HepG2 (cell line): Measurements from ENCODE around the gene NEU4. TPM values are rescaled to one million over a fixed set of nuclear protein-coding genes. Genes with fewer than 3 reads are reported as not detected.

Experiments used
- ATAC-seq: fragments of 200-7000 bp; cut with Tn5 transposase; 3 replicates; pipeline ENCODE4 v1.9.1; 2020; ENCODE audit warnings: mild to moderate bottlenecking, moderate library complexity
- BruUV-seq: library from RNA; stranded (reverse); fragments of 400-500 nt; replicated peaks from 2 replicates; lab custom pipeline; 2021; lab: Mats Ljungman, UMichigan
- CTCF ChIA-PET: fragments of 300-600 bp; formaldehyde crosslinking; extraction: SDS; loops from one replicate; lab custom pipeline; 2021; ENCODE audit warnings: low total read pairs, inconsistent platforms, low intra/inter-chr PET ratio; lab: Yijun Ruan, JAX
- POLR2A ChIA-PET: fragments of 350-600 bp; sonication (Branson Sonifier 250); formaldehyde crosslinking; loops from one replicate; lab custom pipeline; 2020; ENCODE audit warnings: antibody characterized with exemption, inconsistent platforms; lab: Yijun Ruan, JAX
- DNase-seq: peaks from one replicate; pipeline ENCODE4 v3.0.0-alpha.2; 2015; ENCODE audit warnings: low spot score
- FAIRE-seq: peaks from 3 replicates; lab custom pipeline; 2011; peaks lifted over from hg19 to GRCh38; lab: Jason Lieb, UNC
- H2AFZ ChIP-seq: one replicate; pipeline ENCODE4 v1.6.1; 2011; ENCODE audit warnings: low read length, inconsistent platforms
- H3K27ac ChIP-seq: fragments of 300-600 bp; 3 replicates; pipeline ENCODE4 v1.8.0; 2011; ENCODE audit warnings: mixed run types, mild to moderate bottlenecking, mixed read lengths, low read length, inconsistent platforms; ENCODE audit not compliant: insufficient read depth; ENCODE audit errors: extremely low read length
- H3K27me3 ChIP-seq, 2 experiments: fragments of 200-600 bp in 1 of 2; 2 replicates in 1 of 2; 3 replicates in 1 of 2; pipeline versions ENCODE4 v1.6.0 to v1.8.0; 2011; ENCODE audit warnings: low read length in 2 of 2, mild to moderate bottlenecking in 2 of 2, moderate library complexity in 2 of 2, inconsistent platforms in 1 of 2; ENCODE audit not compliant: insufficient read depth in 2 of 2, control insufficient read depth in 1 of 2
- H3K36me3 ChIP-seq, 2 experiments: fragments of 200-600 bp in 1 of 2; replicated peaks in 1 of 2; 2 replicates in 1 of 2; 3 replicates in 1 of 2; pipeline versions ENCODE4 v1.5.1 to v1.8.0; 2011; ENCODE audit warnings: low read length in 2 of 2, inconsistent platforms in 1 of 2; ENCODE audit not compliant: insufficient read depth in 2 of 2, control insufficient read depth in 1 of 2
- H3K4me1 ChIP-seq: 2 replicates; pipeline ENCODE4 v1.5.1; 2012; ENCODE audit warnings: low read length, inconsistent platforms; ENCODE audit not compliant: insufficient read depth
- H3K4me2 ChIP-seq: 2 replicates; pipeline ENCODE4 v1.6.0; 2011; ENCODE audit warnings: low read depth, low read length, inconsistent platforms
- H3K4me3 ChIP-seq, 3 experiments: fragments of 200-600 bp in 1 of 3; sonication (generic), shearing (Covaris generic) in 1 of 3; replicated peaks in 1 of 3; 2 replicates each; pipeline ENCODE4 v1.5.1; 2011 to 2016; ENCODE audit warnings: low read length in 3 of 3, inconsistent platforms in 2 of 3, low read depth in 2 of 3, mild to moderate bottlenecking in 2 of 3, control low read depth in 1 of 3, mixed read lengths in 1 of 3; ENCODE audit not compliant: insufficient read depth in 1 of 3
- H3K79me2 ChIP-seq: one replicate; pipeline ENCODE4 v1.6.1; 2011; ENCODE audit warnings: low read length, inconsistent platforms; ENCODE audit not compliant: insufficient read depth
- H3K9ac ChIP-seq: 2 replicates; pipeline ENCODE4 v1.6.0; 2011; ENCODE audit warnings: mild to moderate bottlenecking, low read depth, low read length, inconsistent platforms; ENCODE audit not compliant: insufficient read depth
- H3K9me3 ChIP-seq: 2 replicates; pipeline ENCODE4 v1.5.1; 2012; ENCODE audit warnings: mild to moderate bottlenecking, low read length
- H4K20me1 ChIP-seq: 2 replicates; pipeline ENCODE4 v1.6.0; 2011; ENCODE audit warnings: inconsistent platforms, mild to moderate bottlenecking, low read length, moderate library complexity; ENCODE audit not compliant: insufficient read depth
- HNRNPL ChIP-seq: fragments of 200-400 bp; formaldehyde crosslinking; IDR thresholded peaks from 2 replicates; pipeline ENCODE4 v1.6.1; 2017; ENCODE audit warnings: mild to moderate bottlenecking, low read depth, low read length
- NCOA5 ChIP-seq: sonication (generic); formaldehyde crosslinking; IDR thresholded peaks from 2 replicates; pipeline ENCODE4 v1.4.0; 2020; ENCODE audit warnings: missing genetic modification reagents
- ZBTB21 ChIP-seq: sonication (generic); formaldehyde crosslinking; IDR thresholded peaks from 2 replicates; pipeline ENCODE4 v1.4.0; 2020; ENCODE audit warnings: missing genetic modification reagents
- ZMYM4 ChIP-seq: sonication (generic); formaldehyde crosslinking; IDR thresholded peaks from 2 replicates; pipeline ENCODE4 v1.8.1; 2023; ENCODE audit warnings: mild to moderate bottlenecking, missing genetic modification reagents
- ZNF678 ChIP-seq: sonication (generic); formaldehyde crosslinking; IDR thresholded peaks from 2 replicates; pipeline ENCODE4 v1.4.0; 2020; ENCODE audit warnings: mild to moderate bottlenecking, missing genetic modification reagents
- ZNF768 ChIP-seq: sonication (generic); formaldehyde crosslinking; IDR thresholded peaks from 2 replicates; pipeline ENCODE4 v1.4.0; 2020; ENCODE audit warnings: missing genetic modification reagents
- WGBS: methylation state at CpG from one replicate; pipeline ENCODE4 v1.1.6; 2017; ENCODE audit warnings: low lambda C conversion rate; 5-methylcytosine and 5-hydroxymethylcytosine counted together
- in situ Hi-C: cut with HindIII; loops from 2 replicates; pipeline ENCODE4 v1.10.0; 2017; ENCODE audit warnings: low pct_unique_long_range_greater_than_20kb; ENCODE audit not compliant: extremely low pct_ligation_motif_present
- intact Hi-C: fragments of 100-400 bp; cut with micrococcal nuclease; formaldehyde crosslinking; loops from one replicate; pipeline ENCODE4 v1.10.0; 2022; ENCODE audit not compliant: unreplicated experiment
- polyA plus RNA-seq, 8 experiments: library from polyadenylated mRNA; depleted of rRNA in 3 of 8; stranded (reverse) in 7 of 8; unstranded in 1 of 8; fragments of >200 nt; fragmentation: Illumina TruSeq in 4 of 8; extraction: Trizol in 4 of 8; gene quantifications; 2 replicates each; pipeline versions ENCODE4 v1.2.1 to v1.2.3, GENCODE V29; 2011 to 2016; ENCODE audit warnings: low read depth in 4 of 8, missing spikeins in 1 of 8, mixed read lengths in 1 of 8; ENCODE audit not compliant: insufficient read depth in 1 of 8
- total RNA-seq, 5 experiments: library from RNA; depleted of rRNA; stranded (reverse); fragments of >200 nt; fragmentation: Illumina TruSeq; extraction: Trizol; gene quantifications; 2 replicates each; pipeline ENCODE4 v1.2.3, GENCODE V29; 2016; ENCODE audit warnings: low read depth in 1 of 5
- TF ChIP-seq, protein P1 (sequence below): sonication (generic); formaldehyde crosslinking; IDR thresholded peaks from 2 replicates; pipeline ENCODE4 v1.5.0; 2020; ENCODE audit warnings: mild to moderate bottlenecking, missing genetic modification reagents
- TF ChIP-seq, protein P2 (sequence below): sonication (generic); formaldehyde crosslinking; IDR thresholded peaks from 2 replicates; pipeline ENCODE4 v1.4.0; 2020; ENCODE audit warnings: mild to moderate bottlenecking, missing genetic modification reagents

NEU4 gene
- total and polyA plus RNA-seq, 2 of the 13 experiments (the other 11 are each of a cell fraction or from before 2014, with no cell fraction given), result 53.5 to 107 TPM

DNA sequence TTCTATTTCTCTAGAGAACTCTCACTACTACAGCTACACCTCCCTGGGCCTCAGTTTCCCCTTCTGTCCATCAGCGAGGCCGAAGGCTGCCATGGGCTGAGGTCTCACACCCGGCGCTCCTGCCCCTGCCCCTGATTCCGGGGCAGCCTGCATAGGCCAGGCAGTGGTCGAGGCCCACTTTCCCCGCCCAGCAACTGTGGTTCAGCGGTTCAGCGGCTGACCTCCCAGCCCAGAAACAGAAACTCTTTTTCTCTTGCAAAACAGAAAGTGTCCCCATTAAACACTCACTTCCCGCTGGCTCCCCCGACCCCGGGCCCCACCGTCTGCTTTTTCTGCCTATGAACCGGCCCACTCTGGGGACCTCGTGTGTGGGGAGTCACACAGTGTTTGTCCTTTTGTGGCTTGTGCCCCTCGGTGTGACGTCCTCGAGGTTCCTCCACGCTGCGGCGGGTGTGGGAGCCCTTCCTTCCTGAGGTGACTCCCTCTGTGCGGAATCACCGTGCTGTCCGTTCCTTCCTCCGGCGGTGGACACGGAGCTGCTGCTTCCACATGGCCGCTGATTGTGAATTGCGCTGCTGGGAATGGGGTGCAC is 33.7 kb downstream of the NEU4 start (continued):
- TF ChIP-seq, protein P1, sequence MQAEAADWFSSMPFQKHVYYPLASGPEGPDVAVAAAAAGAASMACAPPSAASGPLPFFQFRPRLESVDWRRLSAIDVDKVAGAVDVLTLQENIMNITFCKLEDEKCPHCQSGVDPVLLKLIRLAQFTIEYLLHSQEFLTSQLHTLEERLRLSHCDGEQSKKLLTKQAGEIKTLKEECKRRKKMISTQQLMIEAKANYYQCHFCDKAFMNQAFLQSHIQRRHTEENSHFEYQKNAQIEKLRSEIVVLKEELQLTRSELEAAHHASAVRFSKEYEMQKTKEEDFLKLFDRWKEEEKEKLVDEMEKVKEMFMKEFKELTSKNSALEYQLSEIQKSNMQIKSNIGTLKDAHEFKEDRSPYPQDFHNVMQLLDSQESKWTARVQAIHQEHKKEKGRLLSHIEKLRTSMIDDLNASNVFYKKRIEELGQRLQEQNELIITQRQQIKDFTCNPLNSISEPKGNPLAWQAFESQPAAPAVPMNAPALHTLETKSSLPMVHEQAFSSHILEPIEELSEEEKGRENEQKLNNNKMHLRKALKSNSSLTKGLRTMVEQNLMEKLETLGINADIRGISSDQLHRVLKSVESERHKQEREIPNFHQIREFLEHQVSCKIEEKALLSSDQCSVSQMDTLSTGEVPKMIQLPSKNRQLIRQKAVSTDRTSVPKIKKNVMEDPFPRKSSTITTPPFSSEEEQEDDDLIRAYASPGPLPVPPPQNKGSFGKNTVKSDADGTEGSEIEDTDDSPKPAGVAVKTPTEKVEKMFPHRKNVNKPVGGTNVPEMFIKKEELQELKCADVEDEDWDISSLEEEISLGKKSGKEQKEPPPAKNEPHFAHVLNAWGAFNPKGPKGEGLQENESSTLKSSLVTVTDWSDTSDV (CRISPR knock-in tag), result 0 out of 2 replicates have a peak, but pooled peaks have one; percentile 30
- TF ChIP-seq ZBTB21 (CRISPR knock-in tag) (no peak), ZNF768 (CRISPR knock-in tag) (0 out of 2 replicates have a peak, but pooled peaks have one; percentile 15)

DNA sequence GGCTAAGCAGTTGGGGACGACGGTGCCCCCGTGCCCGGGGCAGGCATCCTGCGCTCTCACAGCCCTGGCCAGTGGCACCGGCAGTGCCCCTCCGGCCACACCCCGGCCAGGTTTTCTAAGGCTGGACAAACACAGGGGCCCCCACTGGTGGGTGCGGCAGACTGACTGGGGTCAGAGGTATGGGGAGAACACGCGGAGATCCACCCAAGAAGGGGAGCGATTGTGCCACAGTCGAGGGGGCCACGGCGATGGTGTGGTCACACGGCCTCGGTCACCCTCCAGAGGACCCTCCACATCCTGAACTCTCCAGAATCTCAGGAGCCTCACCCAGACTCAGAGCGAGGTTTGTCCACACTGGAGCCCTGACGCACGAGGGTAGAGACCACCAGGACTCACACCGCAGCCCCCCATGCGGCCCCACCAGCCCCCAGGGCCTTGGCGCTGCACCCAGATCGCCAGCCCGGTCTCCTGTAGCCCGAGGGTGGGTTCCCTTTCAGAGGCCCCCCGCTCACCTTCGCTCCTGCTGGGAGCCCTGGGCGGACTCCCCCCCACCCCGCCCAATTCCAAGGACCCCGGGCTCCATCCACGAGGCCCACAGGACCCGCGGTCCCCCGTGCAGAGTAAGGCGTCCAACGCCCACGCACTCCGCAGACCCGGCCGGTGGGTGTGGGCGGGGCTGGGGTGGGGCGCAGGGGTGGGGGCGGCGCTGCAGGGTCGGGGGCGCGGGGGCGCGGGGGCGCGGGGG is 34.5 kb downstream of the NEU4 start:
- POLR2A ChIA-PET, result no interaction called here
- CTCF ChIA-PET, result no interaction called here

More for the DNA sequence above, 34.5 kb downstream of the NEU4 start:
- H3K36me3 ChIP-seq, result no peaks in the 10 kb centered on the region
- H3K9ac ChIP-seq, result no peak overlapping the region
- no peak for DNase-seq
- no peak for FAIRE-seq
- H3K27ac ChIP-seq, result no peak overlapping the region
- intact Hi-C loops, result no loop called here
- peaks cover 27% of the 10 kb centered on the region for H3K4me1 ChIP-seq
- WGBS, result 75% methylated on average over 48 of the region's 52 CpGs
- H3K79me2 ChIP-seq, result no peaks in the 10 kb centered on the region
- H3K27me3 ChIP-seq, result peaks cover 17 to 57% of the 10 kb centered on the region in 2 experiments
- TF ChIP-seq HNRNPL, result 0 out of 2 replicates have a peak, but pooled peaks have one; percentile 41
- no peak for TF ChIP-seq ZNF678
- no peak for TF ChIP-seq NCOA5 (CRISPR knock-in tag)
- TF ChIP-seq, protein P2, sequence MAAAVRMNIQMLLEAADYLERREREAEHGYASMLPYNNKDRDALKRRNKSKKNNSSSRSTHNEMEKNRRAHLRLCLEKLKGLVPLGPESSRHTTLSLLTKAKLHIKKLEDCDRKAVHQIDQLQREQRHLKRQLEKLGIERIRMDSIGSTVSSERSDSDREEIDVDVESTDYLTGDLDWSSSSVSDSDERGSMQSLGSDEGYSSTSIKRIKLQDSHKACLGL (CRISPR knock-in tag), result 0 out of 2 replicates have a peak, but pooled peaks have one; percentile 11
- no peak for TF ChIP-seq ZMYM4
- H4K20me1 ChIP-seq, result no peaks in the 10 kb centered on the region; the same call in 1 of the 2 replicates
- H2AFZ ChIP-seq, result no peak overlapping the region
- peak overlapping the region in 1 of 3 experiments; percentile 55; a peak in 1 of 6 replicates for H3K4me3 ChIP-seq
- in situ Hi-C loops, result no loop called here
- BruUV-seq, result no TSS peak
- H3K9me3 ChIP-seq, result no peaks in the 10 kb centered on the region
- peak overlapping the region; percentile 67 for H3K4me2 ChIP-seq
- ATAC-seq, result peak; percentile 9; the same call in 2 of the 3 replicates
